NCI-H2171 treated with DMSO at 0.1 percent for 48 hours (cell line): Measurements from ENCODE around the gene ARL9.
A peak's percentile ranks its signal among the peaks of the same experiment; 100 is the strongest.
"Not testable (repeated sequence)": the region's sequence is repeated elsewhere in the genome, so short reads cannot be mapped to it uniquely, and the experiment has no call there.

ENCODE experiments used
- DNase-seq: peaks from one replicate; lab custom pipeline; 2025; lab: John Stamatoyannopoulos, UW

The ARL9 gene

GRCh38 chr4:56505269-56506130 lies at the start of gene ARL9:
Gene ARL9, plus strand, starts transcription at chr4:56505791. Its CDS starts 72 bp downstream, at chr4:56505863.
- peak; percentile 23 for DNase-seq

- no peak for DNase-seq
These were observed 45.5 kb upstream of the ARL9 start for GRCh38 chr4:56460085-56460484.

GRCh38 chr4:56462157-56462556 lies 43.4 kb upstream of the ARL9 start:
- no peak for DNase-seq

DNA sequence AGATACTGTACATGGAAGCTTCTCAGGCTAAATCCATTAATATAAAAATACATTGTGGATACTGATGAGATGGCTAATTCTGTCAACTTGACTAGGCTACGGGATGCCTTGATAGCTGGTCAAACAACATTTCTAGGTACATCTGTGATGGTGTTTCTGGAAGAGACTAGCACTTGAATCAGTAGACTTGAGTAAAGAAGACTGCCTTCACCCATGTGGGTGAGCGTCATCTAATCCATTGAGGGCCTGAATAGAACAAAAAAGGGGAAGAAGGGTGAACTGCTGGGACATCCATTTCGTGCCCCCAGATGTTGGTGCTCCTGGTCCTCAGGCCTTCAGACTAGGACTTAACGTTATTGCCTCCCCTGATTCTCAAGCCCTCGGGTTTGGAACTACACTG lies 41.9 kb upstream of the ARL9 start:
- no peak for DNase-seq

DNA sequence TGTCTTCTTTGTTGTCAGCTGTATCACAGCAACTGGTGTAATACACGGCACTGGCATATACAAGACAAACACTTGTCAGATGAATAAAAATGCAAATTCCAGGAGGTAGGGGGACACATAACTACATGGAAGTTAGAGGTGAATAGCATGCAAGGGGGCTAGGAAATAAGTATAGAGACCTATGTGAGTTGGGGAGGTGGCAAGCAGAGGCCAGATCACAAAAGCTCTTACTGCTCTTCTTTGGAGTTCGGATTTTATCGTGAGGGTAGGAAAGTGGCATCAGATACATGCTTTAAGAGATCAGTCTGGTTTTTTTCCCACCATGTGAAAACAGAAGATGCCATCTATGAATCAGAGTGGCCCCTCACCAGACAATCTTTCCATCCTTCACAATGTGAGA lies 41.0 kb upstream of the ARL9 start:
- no peak for DNase-seq

DNA sequence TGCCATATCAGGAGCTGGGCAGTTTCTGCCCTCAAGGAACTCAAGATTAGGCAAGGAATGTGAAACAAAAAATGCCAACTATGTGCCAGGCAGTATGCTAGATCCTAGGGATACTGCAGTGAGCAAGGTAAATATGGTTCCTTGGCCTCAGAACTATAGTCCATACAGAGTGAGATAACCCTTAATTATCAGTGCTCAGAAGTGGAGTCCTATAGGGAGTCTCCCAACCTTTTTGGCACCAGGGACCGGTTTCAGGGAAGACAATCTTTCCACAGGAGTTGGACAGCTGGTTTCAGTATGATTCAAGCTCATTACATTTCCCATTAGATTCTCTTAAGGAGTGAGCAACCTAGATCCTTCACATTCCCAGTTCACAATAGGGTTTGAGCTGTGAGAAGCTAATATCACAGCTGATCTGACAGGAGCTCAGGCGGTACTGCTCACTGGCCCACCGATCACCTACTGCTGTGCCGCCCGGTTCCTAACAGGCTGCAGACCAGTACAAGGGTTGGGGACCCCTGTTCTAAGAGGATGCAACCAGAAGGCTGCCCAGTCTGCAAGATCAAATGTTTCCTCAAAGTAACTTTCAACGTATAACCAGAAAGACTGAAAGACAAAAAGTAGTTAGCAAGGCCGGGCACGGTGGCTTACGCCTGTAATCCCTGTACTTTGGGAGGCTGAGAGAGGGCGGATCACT lies 39.8 kb upstream of the ARL9 start:
- no peak for DNase-seq

DNA sequence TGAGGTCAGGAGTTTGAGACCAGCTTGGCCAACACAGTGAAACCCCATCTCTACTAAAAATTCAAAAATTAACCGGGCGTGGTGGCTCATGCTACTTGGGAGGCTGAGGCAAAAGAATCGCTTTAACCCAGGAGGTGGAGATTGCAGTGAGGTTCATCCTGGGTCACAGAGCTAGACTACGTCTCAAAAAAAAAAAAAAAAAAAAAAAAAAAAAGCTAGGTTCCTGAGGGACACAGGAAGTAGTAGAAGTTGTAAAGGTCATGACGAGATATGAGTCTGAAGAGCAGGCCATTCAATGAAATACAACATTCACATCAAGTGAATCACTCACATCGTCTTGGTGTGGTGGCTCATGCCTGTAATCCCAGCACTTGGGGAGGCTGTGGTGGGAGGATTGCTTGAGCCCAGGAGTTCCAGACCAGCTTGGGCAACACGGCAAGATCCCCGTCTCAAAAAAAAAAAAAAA lies 39.3 kb upstream of the ARL9 start:
- DNase-seq: not testable (repeated sequence)

DNA sequence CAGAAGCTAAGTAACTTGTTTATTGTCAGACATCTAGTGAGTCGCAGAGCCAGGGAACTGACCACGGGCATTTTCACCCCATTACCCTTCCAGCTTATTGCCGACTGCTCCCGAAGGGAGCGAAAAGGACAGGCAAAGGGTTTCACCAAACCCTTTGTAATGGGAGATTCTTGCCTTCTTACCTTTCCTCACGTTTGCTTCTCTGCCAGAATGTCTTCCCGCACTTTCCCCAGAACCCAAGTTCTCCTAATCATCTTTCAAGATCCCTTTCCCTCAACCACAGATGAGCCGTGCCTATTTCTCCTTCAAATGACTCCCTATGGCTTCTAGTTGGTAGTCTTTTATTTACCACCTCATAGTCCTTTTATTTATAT lies 38.7 kb upstream of the ARL9 start:
- no peak for DNase-seq

GRCh38 chr4:56467284-56468096 lies 38.1 kb upstream of the ARL9 start, which contains the start of gene SRP72:
Gene SRP72, plus strand, starts transcription at chr4:56467617. Its CDS starts 19 bp downstream, at chr4:56467636.
- peak; percentile 77 for DNase-seq

- peak; percentile 34 for DNase-seq
These were observed 37.5 kb upstream of the ARL9 start for GRCh38 chr4:56468097-56468422.

DNA sequence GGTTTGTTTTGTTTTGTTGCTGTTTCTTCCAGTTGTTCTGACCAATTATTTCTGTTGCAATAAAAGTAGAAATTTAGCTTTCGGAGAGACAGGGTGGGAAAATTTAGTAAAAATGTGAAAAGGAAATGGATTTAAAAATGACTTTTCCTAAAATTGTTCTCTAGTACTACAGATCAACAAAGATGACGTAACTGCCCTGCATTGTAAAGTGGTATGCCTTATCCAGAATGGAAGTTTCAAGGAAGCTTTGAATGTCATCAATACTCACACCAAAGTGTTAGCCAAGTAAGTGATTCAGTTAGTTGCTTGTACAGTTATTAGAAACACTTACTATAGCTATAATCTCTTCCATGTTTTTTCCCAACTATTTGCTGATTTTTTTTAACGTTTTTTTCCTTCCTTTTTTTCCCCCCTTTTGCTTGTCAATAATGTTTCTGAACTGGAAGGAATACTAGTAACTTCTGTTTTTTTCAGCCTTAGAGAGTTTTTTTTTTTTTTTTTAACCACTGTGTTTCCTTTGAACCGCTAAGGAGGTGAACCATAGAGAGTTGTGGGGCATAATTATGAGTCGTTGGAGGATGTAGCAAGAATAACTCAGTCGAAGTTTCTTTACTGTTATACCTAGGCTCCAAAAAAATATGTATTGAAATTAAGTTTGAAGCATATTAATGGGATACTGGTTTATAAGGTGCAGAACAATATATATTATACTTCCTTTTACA lies 35.9 kb upstream of the ARL9 start:
- no peak for DNase-seq

DNA sequence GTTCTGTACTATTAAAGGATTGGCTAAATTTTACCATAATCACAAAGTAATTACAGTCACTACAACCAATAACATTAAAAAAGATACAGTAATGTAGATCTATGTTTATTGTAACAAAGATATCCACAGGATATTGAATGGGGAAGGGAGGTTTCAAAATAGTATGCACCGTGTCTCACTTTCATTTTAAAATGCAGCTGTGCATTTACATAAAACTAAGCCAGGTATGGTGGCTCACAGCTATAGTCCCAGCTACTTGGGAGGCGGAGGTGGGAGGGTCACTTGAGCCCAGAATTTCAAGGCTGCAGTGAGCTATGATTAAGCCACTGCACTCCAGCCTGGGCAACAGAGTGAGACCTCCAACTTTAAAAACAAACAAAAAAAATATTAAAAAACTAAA lies 29.7 kb upstream of the ARL9 start:
- no peak for DNase-seq

GRCh38 chr4:56477192-56477702 lies 28.3 kb upstream of the ARL9 start:
- no peak for DNase-seq

DNA sequence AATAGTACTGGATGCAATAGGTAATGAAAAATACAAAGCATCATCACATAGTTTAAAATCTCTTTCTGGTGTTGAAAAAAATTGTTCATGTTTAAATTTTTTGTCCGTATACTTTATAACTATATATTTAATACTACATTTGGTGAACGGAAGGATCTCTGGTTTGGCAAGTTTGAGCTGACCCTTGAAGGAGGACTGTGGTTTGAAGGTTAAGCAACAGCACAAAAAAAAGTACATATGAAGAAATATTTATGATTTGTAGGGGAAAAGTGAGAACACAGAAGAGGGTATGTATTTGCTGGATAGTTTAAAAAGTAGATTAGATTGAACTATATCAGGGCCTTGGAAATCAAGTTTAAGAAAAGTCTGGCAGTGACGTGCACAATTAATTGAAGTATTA lies 24.9 kb upstream of the ARL9 start:
- no peak for DNase-seq

DNA sequence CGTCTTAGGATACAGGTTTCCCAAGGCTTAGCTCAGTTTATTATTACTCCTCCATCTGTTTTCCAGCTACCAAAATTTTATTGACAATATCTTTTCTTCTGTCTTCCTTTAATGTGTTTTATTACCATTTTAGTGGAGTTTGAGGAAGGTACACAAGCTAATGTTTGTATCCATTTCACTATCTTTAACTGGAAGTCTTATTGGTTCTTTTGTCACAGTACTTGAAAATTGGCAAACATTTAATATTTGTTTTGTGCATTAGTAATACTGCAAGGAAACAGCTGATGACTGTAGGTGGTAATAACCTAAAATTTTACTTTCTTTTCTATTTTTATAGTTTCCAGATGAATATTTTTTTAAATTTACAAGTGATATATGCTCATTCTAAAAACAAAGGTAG lies 9.3 kb upstream of the ARL9 start:
- no peak for DNase-seq

DNA sequence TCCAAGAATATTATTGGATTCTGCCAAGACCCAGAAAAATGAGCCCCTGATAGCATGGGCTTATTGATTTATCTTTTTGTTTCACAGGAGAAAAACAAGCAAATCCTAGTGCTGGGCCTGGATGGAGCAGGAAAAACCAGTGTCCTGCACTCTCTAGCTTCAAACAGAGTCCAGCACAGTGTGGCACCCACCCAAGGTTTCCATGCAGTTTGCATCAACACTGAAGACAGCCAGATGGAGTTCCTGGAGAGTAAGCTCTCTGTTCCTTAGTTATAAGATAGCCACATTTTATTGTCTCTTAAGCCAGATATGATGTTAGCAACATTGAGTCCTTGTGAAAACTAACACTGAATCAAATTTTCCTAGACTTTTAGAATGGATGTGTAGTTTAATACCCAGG lies 5.5 kb downstream of the ARL9 start:
- DNase-seq: no peak

GRCh38 chr4:56512166-56512565 lies 6.6 kb downstream of the ARL9 start:
- DNase-seq: no peak

- no peak for DNase-seq
These were observed 7.9 kb downstream of the ARL9 start for GRCh38 chr4:56513517-56513916.

GRCh38 chr4:56530269-56531148 lies 24.9 kb downstream of the ARL9 start:
- DNase-seq: peak; percentile 52

DNA sequence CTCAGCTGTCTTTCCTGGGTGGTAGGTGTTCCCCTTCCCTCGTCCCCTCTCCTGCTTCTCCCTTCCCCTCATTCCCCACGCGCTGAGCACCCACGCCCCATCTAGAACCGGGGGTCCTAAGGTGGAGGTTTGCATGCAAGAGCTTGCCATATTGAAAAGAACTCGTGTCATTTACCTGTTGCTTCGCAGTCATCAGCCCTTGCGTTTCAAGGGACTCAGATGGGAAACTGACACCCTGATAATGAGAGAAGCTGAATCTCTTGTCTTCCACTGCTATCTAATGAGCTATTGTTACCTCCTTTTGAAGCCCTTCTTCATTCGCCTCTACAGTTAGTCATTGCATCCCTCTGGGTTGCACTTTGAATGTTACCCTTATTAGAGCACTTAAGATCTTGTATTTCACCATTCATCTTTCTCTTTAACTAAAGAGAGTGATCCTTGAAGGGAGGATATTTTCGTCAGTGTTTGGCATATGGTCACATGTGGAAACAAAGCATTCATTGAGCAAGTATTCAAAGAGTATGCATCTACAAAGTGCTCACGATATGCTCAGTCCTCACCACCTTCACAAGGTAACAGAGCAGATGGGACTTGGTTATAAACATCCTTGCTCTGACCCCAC lies 25.7 kb downstream of the ARL9 start:
- DNase-seq: no peak
